Stimulated activated CD4-positive, alpha-beta T cell treated with anti-CD3 and anti-CD28 coated beads, Interleukin-1b, Interleukin-23, amount 100 ng/mL, for 1 hour (primary cell): Measurements from ENCODE around the gene GRAMD4.

Experiments used
- DNase-seq, 2 donors: peaks; one replicate each; pipeline ENCODE4 v3.0.0-alpha.2; 2020; ENCODE audit warnings: low read depth in 2 of 2

GRAMD4 gene

DNA sequence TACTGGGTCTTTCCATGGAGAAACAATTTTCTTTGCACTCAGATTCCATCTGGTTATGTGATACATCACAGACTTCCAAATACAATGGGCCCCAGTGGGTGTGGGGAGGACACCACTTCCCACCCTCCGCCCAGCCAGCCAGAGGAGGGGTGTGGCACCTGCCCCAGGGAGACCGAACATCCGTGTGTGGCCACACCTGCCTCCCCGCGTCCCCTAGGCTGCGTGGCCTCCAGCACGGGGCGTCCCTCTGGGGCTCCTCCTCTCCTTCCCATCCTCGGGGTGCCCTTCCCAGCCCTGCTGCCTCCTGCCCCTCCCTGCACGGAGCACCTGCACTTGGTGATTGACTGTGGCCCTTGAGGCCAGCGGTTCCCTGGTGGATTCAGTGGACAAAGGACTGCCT, 68.8 kb downstream of the GRAMD4 start:
- DNase-seq, result no peak

DNA sequence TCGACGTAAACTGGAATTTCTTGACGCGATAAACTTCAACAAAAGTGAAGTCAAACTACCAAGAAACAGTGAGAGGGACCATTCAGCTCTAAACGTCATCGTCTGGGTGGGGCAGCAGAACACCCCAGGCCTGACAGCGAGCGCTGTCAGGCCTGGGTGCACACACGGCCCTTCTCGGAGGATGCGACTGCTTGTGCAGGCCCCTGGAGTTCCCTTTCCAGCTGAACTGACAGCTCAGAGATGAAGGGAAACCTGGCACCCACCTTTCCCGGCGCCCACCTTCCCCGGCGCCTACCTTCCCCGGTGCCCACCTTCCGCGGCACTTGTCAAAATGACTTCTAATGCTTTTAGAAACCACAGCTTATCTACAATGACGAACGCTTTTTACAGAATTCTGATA, 70.0 kb downstream of the GRAMD4 start:
- no peak for DNase-seq

DNA sequence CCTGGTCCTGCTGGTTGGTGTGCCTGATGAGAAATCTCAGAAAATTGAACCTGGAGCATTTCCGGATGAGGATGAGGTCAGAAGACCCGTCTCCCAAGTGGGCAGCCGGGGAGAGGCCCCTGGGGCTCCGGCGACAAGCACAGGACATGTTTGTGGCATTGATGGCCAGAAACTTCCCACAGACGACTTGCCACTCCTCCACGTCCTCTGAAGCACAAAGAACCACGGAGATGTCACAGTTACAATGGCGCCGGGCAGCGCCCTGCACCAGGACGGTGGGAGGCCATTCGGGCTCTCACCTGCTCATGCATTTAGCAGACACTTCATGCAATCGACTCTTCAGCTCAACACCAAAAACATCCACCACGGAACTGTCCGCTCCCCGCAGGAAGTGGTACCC, 71.4 kb downstream of the GRAMD4 start:
- no peak for DNase-seq

DNA sequence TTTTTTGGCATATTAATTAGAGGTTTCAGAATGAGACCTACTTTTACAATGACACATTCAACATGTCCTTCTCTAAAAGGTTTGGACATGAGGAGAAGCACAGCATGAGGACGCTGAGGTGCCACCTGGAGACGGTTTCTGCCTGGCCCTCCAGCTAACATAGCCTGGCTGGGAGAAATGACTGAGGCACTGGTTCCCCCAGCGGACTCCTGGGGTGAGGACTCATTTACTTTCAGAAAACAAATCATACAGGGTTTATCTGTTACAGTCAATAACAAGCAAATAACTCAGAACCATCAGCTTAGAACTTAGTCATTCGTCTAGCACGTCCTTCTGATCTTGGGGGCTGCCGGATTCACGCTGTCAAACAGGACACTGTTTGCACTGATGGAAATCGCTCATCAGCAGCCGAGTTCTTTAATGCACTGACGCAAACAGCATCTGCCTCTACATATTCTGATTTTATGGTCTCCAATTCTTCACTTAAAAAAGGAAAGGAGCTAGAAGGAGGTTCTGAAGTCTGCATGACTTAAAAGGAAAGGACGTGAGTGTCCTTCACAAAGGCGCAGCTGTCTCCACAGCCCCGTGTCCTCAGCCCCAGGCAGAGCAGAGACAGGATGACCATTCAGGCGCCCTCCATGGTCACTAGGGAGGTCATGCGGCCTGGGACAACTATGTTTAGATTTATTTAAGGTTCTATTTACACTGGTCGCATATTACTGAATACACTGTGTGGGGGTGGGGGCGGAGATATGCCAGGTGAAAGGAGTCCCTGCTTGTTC, 73.6 kb downstream of the GRAMD4 start:
- no peak for DNase-seq

DNA sequence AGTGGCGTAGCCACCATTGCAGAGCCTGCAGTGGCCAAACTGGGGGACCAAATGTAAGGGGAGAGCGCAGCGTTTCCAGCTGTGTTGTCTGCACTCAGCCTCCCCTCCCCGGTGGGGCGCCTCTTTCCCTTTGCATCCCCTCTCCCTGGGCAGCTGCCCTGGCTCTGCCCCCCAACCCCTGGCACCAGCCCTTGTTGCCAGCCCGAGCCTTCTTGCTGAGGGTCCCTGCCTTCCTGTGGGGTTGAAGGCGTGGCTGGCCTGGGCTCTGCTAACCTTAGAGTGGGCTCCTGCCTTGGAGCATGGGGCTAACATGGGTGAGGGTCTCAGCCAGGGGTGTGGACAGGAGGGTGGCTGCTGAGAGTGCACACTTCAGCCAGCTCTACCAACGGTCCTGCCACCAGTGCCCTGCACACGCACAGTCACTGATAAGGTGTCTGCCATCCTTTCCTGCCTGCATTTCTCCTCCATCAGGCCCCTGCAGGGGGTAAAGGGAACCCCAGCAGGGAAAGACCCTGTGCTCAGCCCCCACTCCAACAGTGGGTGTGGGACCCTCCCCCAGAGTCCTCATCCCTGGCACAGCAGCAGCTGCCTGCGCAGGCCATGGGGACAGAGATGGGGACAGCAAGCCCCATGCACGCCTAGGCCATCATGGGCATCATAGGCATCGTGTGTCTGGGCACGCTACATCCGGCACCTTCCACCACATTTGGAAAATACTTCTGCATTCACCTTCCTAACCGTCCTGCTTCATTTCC, 74.4 kb downstream of the GRAMD4 start:
- DNase-seq, result no peak

DNA sequence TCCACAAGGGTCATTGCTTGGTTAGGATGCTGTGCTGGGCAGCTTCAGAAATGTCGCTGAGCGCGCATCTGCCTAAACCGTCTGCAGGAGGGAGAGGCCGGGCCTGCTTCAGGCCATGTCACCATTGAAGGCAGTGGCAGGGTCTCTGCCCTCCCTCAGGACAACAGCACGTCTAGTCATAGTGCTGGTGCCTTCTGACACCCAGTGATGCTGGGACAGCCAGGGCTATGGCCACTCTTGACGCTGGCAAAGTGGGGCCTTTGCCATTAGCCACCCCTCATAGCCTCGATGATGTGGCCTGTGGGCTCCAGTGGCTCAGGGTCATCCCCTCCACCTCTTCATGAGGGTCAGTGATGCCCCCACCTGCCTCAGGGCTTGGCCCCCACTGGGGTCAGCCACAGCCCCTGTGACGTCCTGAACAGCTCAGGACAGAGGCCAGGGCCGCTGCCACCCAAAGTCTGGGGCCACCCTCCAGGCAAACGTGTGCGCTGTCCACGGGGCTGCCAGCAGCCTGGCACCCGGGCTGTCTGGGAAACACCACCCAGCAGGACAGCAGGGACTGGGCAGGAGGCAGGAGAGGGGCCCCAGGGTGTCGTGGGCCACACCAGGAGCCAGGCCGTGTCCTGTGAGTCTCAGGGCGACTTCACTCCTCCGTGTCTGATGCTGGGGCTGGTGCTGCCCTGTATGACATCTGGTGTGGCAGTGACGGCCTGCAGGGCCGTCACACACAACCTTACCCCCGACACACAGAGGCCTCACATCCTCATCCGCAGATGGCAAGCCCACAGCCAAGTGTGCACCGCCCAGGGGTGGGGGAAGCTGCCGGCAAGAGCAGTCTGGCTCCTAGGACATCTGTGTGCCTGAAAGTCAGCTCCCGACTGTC, 75.4 kb downstream of the GRAMD4 start:
- no peak for DNase-seq

DNA sequence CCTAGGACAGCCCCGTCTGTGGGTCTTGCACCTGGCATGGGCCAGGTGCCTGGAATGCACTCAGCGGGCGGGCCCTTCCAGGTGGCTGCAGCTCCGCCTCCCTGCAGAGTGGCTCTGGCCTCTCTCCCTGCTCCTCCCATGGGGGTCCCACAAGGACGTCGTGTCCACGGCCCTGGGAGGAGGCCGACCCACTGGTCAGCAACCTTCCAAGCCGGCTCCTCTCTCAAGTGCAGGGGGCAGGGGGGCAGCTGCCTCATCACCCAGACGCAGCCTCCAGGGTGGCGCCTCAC, 76.0 kb downstream of the GRAMD4 start:
- DNase-seq, result no peak

DNA sequence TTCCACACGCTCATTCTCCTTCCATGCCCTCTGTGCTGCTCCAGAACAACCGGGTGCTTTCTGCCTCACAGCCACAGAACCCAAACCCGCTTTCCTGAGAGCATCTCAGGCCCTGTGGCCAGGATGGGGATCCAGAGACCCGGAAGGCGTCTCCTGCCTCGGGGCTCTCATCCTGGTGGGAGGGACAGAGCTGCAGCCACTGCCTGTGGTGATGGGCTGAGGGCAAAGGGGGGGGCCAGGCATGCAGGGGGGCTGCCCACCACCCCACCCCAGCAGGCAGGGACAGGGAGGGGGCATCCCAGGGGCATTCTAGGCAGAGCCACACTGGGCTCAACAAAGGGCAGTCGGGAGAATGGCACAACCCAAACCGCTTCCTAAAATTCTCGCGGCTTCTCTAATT, 76.4 kb downstream of the GRAMD4 start:
- DNase-seq, result no peak

DNA sequence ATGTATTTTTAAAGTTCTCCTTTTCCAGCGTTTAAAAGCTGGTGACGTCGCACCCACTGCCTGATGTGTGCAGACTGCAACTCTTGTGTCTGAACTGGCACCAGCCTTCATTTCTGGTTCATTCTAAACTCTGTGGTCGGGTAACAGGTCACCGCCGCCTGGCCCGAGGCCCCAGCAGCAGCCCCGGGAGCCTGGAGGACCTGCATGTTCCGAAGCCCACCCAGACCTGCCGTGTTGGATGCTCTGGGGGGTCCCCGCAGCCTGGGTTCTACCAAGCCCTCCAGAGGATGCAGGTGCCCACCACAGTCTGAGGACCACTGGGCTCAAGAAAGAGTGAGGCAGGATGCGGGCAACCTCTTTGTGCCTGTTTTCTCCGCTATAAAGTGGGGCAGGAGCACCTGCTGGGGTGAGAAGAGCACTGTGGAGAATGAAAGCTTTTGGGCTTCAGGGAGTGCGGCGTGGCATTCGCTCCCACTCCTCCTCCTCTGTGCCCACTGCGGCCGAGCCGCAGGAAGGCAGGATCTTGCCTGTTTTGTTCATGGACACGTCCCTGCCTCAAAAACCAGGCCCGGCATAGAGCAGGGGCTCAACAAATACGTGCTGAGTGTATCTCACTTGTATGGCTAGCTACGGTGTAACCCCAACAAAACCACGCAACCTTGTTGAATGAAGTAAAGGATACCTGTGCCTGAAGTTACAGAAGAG, 77.8 kb downstream of the GRAMD4 start:
- no peak for DNase-seq

DNA sequence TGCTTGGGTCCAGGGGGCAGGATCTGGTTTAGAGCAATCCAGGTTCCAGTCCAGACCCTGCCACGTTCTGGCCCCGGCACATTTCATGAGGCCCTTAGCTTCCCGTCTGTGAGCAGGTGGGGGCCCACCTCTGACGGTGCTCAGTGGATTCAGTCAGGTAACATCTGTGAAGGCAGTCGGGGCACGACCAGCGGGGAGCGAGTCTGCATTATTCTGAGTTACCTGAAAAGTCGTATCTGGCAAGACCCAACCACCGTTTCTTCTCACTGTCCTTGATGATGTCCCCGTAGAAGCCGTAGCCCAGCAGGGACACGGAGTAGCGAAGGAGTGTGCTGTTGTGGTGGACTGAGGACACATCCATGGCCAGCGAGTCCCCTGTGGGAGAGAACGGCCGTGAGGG, 78.9 kb downstream of the GRAMD4 start:
- no peak for DNase-seq

DNA sequence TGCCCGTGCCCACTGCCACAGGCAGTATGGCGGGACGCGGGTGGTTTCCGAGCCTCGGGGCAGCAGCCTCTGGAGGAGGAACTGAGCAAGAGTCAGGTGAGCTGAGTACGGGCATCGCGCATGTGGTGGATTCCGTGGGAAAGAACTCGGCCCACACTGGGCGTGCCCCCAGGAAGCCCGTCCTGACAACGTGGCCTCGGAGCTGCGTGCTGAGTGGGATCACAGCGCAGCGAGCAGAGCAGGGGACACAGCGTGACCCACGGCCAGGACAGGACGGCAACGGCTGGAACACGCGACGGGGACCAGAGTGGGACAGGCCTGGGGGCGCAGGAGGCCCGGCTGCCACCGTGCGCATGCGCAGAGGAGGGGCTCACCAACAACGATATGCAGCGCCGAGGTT, 81.1 kb downstream of the GRAMD4 start:
- no peak for DNase-seq

DNA sequence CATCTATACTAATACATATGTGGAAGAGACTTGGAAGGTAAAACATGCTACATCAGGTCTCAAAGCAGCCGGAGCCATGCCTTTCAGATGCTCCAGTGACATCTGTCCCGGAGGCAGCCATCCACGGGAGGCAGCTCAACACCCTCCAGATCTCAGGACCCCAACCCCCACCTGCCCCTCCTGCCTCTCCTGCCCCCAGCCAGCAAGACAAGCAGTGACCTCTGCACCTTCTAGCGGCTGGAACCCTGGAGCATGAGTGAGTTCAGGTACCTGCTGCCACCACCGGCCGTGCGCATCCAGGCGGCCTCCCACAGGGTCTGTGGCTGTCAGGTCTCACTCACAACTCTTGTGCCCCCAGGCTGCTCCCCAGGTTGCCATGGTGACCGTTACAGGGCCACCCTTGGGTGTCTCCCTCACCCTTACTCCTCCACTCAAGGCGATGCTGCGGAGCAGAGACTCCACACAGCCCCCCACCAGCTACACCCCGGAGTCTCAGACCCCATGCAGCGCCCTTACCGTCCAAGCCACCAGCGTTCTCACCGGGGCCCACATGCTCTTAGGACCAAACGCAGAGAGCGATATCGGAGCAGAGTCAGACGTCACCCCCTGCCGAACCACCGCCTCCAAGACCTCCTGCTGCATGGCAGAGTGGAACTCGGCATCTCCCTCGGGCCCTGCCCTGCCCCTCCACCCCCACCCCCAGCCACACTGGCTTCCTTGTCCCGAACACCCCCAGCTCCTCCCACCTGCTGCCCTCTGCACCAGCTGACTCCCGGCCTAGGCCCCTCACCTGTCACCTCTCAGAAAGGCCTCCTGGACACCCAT, 83.2 kb downstream of the GRAMD4 start:
- DNase-seq, result no peak

DNA sequence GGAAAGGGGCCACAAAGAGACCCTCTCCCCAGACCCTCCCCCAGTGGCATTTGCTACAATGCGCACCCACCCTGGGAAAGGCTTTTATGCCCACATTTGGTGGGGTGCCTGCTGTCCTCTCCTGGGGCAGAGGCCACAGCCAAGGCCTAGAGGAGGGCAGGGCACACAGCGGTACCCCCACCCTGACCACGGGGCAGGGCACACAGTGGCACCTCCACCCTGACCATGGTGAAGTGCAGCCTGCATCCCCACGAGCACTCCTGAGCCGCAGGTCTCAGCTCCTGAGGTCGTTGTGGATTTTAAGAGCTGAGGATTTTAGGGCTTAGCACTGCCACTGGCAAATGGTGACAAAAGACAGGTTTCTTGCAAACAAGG, 83.8 kb downstream of the GRAMD4 start:
- DNase-seq, result no peak

DNA sequence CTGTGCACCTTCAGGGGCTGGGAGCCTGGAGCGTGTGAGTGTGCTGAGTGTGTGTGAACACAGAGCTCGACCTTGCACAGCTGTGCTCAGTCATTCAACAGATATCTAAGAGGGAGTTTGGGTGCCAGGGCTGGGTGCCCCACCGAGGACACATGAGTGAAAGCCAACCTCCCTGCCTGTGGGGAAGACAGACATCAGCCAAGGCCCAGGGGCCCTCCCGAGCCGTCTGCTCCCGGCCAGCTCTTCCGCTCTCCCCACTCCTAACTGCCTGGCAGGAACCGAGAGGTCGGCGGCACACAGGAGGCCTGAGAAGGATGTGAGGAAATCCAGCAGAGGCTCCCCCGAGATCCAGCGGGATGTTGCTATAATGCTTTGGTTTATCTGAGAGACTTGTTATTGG, 85.9 kb downstream of the GRAMD4 start:
- DNase-seq, result no peak

DNA sequence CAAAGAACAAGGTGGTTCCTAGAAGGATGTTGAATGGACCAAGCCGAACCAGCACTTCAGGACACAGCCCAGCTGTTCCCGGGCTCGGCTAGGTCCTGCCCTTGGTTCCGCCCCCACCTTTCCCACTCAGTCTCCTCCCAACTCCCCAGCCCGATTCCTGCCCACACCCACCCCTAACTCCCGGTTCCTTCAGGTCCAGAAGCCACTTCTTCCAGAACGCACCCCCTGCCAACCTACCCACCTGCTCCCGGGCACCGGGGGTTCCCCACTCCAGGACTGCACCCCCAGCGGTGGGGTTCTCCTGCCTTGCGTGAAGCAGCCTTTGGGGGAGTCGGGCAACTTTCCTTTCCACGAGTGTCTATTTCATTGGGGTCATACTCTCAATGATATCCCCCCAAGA, 87.1 kb downstream of the GRAMD4 start:
- no peak for DNase-seq

DNA sequence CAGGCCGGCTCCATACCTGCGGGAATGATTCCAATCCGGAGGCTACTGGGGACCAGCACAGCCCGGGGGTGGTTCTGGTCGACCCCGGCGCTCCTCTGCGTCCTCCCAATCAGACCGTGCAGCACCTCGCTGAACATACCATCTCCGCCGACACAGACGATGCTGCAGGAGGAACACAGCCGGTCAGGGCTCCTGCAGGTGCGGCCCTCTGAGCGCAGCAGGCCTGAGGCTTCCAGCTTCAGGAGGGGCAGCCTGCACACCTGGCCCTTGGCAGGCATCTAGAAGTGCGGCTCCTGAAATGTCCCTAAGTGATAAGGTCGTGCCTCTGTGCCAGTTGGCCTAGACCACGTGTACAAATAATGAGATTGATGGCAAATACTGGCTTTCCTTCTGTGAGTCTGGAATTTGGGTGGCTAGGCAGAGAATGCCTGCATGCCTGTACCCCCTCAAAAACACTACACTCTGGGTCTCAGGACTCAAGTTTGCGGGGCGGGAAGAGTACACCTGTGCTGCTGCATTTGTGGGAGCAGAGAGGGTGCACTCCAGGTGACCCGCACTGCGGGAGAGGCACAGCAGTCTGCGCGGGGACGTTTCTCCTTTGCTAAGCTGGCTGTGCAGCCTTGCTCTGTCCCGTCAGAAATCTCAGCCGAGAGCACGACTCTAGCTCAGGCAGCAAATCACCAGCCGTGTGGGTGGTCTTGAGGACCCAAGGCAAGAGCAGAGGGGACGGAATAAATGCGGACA, 87.8 kb downstream of the GRAMD4 start:
- no peak for DNase-seq

DNA sequence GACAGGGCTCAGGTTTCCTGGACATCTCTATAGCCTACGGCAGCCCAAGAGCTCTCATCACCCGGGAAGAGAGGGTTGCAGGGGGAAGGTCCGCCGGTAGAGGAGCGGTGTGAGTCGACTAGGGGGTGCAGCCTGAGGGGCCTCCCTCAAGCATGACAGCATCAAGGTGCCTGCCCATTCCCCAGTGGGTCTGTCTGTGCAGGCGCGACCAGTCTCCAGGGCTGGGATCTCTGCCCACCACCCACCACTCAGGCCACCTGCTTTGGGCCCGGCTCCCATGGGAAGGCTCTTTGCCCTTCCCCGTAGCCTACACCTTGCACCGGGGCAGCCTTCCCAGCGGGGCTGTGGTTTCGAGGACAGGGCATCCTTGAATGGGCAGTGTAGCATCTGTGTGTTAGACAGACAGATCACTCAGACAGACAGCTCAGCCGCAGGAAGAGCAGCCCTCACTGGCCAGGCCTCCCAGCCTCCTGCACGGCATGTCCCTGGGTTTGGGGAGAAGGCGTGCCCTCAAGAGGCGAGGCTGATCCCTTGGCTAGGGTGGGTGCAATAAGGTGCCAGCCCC, 88.7 kb downstream of the GRAMD4 start:
- DNase-seq, result no peak

DNA sequence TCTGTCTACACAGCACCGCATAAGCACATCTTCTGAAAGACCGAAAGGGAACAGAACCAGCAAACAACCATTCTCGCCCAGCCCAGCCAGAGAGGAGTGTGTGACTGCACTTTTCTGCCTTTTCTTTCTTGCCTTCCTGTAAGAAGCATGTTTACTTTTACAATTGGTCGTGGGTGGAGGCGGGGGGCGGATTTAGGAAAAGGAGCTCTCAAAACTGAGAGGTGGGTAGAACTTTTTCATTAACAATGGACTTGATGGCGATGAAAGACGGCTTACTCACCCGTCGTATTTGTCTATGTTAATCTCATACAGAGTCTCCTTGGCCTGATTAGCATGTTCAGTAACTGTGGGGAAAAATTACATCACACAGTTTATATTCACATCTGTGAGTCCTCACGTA, 90.6 kb downstream of the GRAMD4 start:
- no peak for DNase-seq

DNA sequence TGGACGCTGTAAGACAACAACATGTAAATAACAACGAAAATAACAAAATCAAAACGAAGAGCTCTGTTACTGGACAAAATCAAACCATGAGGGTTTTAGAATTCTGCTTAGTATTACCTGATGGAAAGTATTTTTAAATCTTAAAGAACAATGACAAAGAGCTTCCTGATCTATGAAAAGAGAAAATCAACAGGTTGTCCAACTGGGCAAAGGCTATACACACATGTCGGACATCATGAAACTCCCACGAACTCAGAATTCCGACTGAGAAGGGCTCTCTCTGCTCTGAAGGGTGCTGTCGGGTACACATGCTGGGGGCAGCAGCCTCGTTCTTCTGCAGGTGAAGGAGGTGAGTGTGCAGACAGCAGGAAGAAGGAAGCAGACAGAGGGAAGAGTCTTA, 92.1 kb downstream of the GRAMD4 start:
- DNase-seq, result no peak

DNA sequence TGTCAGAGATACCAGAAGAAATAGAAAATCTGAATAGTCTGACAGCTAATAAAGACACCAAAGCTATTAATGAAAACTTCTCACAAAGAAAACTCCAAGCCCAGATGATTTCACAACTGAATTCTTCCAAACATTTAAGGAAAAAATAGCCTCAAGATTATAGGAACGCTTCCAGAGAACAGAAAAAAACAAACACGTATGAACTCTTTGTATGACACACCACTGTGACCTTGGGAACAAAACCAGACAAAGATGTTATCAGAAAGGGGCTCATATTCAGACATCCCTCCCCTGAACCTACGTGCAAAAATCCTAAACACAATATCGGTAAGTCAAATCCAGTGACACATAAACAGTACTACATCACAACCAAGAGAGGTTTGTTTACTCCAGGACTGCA, 94.4 kb downstream of the GRAMD4 start:
- DNase-seq, result no peak
